OCI-LY7 (cell line): ENCODE measurements around the gene YBX1. TPM values are rescaled to one million over a fixed set of nuclear protein-coding genes. Genes with fewer than 3 reads are reported as not detected.

Experiments used
- BruUV-seq: library from RNA; stranded (reverse); fragments of 400-500 nt; replicated peaks from 2 replicates; lab custom pipeline; 2021; lab: Mats Ljungman, UMichigan
- CTCF ChIA-PET: fragments of 300-600 bp; sonication (Branson Sonifier 250); formaldehyde crosslinking; loops from one replicate; lab custom pipeline; 2022; ENCODE audit warnings: antibody characterized with exemption; ENCODE audit not compliant: unreplicated experiment; lab: Charles Lee
- POLR2A ChIA-PET: fragments of 300-600 bp; sonication (Branson Sonifier 250); formaldehyde crosslinking; loops from one replicate; lab custom pipeline; 2022; ENCODE audit warnings: antibody characterized with exemption; lab: Charles Lee
- DNase-seq: peaks from one replicate; pipeline ENCODE4 v3.0.0-alpha.2; 2015; ENCODE audit warnings: low spot score
- H2AFZ ChIP-seq: fragments of 200-600 bp; sonication (generic), shearing (Covaris generic); 2 replicates; pipeline ENCODE4 v1.6.1; 2014; ENCODE audit warnings: mild to moderate bottlenecking, antibody characterized with exemption, low read length, moderate library complexity
- H3K27ac ChIP-seq: fragments of 200-600 bp; sonication (generic); 2 replicates; pipeline ENCODE4 v1.5.1; 2014; ENCODE audit warnings: mixed run types, low read depth, mild to moderate bottlenecking, moderate library complexity, low read length, inconsistent platforms; ENCODE audit not compliant: poor library complexity, severe bottlenecking
- H3K36me3 ChIP-seq: fragments of 200-600 bp; sonication (generic); 2 replicates; pipeline ENCODE4 v1.6.1; 2014; ENCODE audit warnings: mild to moderate bottlenecking, antibody characterized with exemption, low read length, moderate library complexity, mixed read lengths; ENCODE audit not compliant: insufficient read depth
- H3K4me1 ChIP-seq: fragments of 200-600 bp; sonication (generic); 2 replicates; pipeline ENCODE4 v1.5.1; 2014; ENCODE audit warnings: mild to moderate bottlenecking, low read length; ENCODE audit not compliant: insufficient read depth, poor library complexity, severe bottlenecking
- H3K4me2 ChIP-seq: fragments of 200-600 bp; sonication (generic); 2 replicates; pipeline ENCODE4 v1.6.1; 2014; ENCODE audit warnings: mild to moderate bottlenecking, low read length
- H3K4me3 ChIP-seq: fragments of 200-600 bp; sonication (generic); 2 replicates; pipeline ENCODE4 v1.5.1; 2014; ENCODE audit warnings: mild to moderate bottlenecking, low read depth, low read length; ENCODE audit not compliant: poor library complexity, severe bottlenecking
- H3K79me2 ChIP-seq: fragments of 200-600 bp; sonication (generic); 2 replicates; pipeline ENCODE4 v1.6.1; 2016; ENCODE audit warnings: low read depth, mild to moderate bottlenecking, low read length, moderate library complexity, mixed read lengths; ENCODE audit not compliant: insufficient read depth
- H3K9me2 ChIP-seq: fragments of 200-600 bp; sonication (generic); 2 replicates; pipeline ENCODE4 v1.6.1; 2016; ENCODE audit warnings: mild to moderate bottlenecking, low read length, mixed read lengths; ENCODE audit not compliant: insufficient read depth
- H3K9me3 ChIP-seq: fragments of 200-600 bp; sonication (generic); 2 replicates; pipeline ENCODE4 v1.6.1; 2014; ENCODE audit warnings: mild to moderate bottlenecking, mixed run types, low read length, mixed read lengths
- H4K20me1 ChIP-seq: fragments of 200-600 bp; sonication (generic); 2 replicates; pipeline ENCODE4 v1.6.1; 2014; ENCODE audit warnings: mild to moderate bottlenecking, antibody characterized with exemption, low read length, moderate library complexity, mixed read lengths; ENCODE audit not compliant: insufficient read depth
- EZH2phosphoT487 ChIP-seq: fragments of 200-600 bp; sonication (generic); IDR thresholded peaks from 2 replicates; pipeline ENCODE4 v1.6.1; 2018; ENCODE audit warnings: low read depth, borderline replicate concordance, mild to moderate bottlenecking, mixed run types, antibody characterized with exemption, low read length, moderate library complexity, mixed read lengths
- intact Hi-C: fragments of 100-400 bp; cut with micrococcal nuclease; formaldehyde crosslinking; loops from one replicate; pipeline ENCODE4 v1.10.0; 2022; ENCODE audit not compliant: unreplicated experiment
- total RNA-seq, 2 experiments: library from RNA; depleted of rRNA in 1 of 2; stranded (reverse); fragments of >200 nt in 1 of 2; shearing (Covaris generic) in 1 of 2; gene quantifications; 2 replicates each; pipeline ENCODE4 v1.2.3, GENCODE V29; 2014 to 2022
- TF ChIP-seq, protein P1 (sequence below): fragments of 200-600 bp; sonication (generic); conservative IDR thresholded peaks from 2 replicates; pipeline ENCODE4 v1.5.1; 2014; ENCODE audit warnings: mild to moderate bottlenecking, antibody characterized with exemption, low read length, moderate library complexity, mixed read lengths

The YBX1 gene
- total RNA-seq, 2 experiments from 2014 or later: 750 to 956 TPM

DNA sequence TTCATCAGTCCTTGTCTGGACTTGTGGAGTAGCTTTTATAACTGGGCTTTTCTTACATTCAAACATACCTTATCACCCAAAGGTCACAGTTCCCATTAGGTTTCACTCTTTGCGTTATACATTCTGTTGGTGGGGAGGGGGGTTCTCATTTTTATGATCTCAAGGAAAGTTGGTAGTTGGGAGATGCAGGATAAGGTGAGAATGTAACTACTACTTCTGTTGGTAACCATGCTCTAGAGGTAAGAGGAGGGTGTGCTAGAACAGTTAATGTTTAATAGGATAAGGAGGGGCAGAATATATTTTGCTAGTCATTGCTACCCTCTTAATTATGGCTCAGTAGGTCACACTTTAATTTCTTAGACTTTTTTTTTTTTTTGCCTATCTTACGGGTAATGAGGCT lies 10.7 kb downstream of the YBX1 start:
- ChIA-PET CTCF (no interaction called here), POLR2A (no interaction called here)
- no TSS peak for BruUV-seq
- peaks cover 44% of the 10 kb centered on the region for H3K4me1 ChIP-seq
- no peak overlapping the region for H3K4me2 ChIP-seq
- peaks cover 99% of the 10 kb centered on the region for H3K79me2 ChIP-seq
- no peak for DNase-seq
- H3K4me3 ChIP-seq: no peak overlapping the region
- peaks cover 90% of the 10 kb centered on the region for H4K20me1 ChIP-seq
- TF ChIP-seq, protein P1, sequence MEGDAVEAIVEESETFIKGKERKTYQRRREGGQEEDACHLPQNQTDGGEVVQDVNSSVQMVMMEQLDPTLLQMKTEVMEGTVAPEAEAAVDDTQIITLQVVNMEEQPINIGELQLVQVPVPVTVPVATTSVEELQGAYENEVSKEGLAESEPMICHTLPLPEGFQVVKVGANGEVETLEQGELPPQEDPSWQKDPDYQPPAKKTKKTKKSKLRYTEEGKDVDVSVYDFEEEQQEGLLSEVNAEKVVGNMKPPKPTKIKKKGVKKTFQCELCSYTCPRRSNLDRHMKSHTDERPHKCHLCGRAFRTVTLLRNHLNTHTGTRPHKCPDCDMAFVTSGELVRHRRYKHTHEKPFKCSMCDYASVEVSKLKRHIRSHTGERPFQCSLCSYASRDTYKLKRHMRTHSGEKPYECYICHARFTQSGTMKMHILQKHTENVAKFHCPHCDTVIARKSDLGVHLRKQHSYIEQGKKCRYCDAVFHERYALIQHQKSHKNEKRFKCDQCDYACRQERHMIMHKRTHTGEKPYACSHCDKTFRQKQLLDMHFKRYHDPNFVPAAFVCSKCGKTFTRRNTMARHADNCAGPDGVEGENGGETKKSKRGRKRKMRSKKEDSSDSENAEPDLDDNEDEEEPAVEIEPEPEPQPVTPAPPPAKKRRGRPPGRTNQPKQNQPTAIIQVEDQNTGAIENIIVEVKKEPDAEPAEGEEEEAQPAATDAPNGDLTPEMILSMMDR: no peak
- peaks cover 100% of the 10 kb centered on the region for H3K36me3 ChIP-seq
- H3K9me3 ChIP-seq: no peaks in the 10 kb centered on the region
- intact Hi-C loops: no loop called here
- no peaks in the 10 kb centered on the region for H3K9me2 ChIP-seq
- H3K27ac ChIP-seq: no peak overlapping the region
- no peak overlapping the region for H2AFZ ChIP-seq

DNA sequence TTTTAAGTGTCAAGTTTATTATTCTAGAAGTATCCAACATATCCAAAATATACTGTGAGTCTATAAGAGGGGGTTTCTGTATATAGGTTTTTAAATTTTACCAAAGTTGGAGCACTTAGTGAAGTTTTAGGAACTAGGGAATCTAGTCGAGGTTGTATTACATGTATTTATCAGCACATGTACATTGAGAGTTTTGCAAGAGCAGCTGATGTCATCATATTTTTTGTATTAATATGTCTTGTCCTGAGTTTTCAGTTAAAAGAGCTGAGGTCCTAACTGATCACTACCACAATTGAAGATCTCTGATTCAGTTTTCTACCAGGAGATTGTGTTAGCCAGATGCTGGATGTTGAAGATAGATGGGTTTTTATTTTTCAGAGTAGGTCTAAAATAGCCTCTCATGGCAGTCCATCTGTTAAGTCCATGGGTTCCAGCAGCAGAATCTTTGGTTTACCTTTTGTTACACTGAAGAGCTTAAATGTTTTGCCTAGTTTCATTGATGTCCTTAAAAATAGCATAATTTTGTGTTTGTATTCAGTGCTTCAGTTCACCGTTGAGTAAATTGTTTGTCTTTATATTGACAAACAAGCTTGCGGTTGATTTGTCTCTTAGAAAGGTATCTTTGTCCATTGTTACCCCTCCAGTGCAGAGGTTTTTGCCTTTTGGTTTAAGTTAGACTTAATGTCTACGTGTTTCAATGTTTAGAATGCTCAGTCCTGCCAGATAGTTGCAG lies 16.0 kb downstream of the YBX1 start:
- Histone ChIP-seq H3K4me1 (no peaks in the 10 kb centered on the region), H3K27ac (no peak overlapping the region), H3K4me2 (no peak overlapping the region), H4K20me1 (peaks cover 55% of the 10 kb centered on the region), H3K9me3 (no peaks in the 10 kb centered on the region), H3K9me2 (no peaks in the 10 kb centered on the region), H3K36me3 (peaks cover 100% of the 10 kb centered on the region), H2AFZ (no peak overlapping the region), H3K79me2 (peaks cover 80% of the 10 kb centered on the region), H3K4me3 (no peak overlapping the region)
- ChIA-PET POLR2A (no interaction called here), CTCF (no interaction called here)
- TF ChIP-seq, protein P1: no peak
- no peak for TF ChIP-seq EZH2phosphoT487
- no peak for DNase-seq
- no TSS peak for BruUV-seq
- intact Hi-C loops: no loop called here

DNA sequence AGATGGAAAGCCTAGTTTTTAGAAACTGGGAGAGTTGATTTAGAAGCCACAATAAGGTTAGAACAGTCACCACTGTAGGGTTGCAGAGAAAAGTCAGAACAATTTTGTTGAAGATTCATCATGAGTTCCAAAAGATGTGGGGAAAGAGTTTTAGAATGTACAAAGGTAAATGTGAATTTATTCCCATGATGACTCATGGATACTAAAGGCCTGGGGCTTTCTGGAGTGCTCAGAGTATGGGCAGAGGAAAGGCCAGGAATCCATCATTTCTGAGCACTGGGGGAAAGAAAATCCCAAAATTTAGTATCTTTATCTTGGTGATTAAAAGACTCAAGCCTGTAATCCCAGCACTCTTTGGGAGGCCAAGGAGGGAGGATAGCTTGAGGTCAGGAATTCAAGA lies 17.8 kb downstream of the YBX1 start:
- TF ChIP-seq EZH2phosphoT487: no peak
- TF ChIP-seq, protein P1: no peak
- H3K4me2 ChIP-seq: no peak overlapping the region
- ChIA-PET POLR2A (no interaction called here), CTCF (no interaction called here)
- no peak for DNase-seq
- H4K20me1 ChIP-seq: peaks cover 37% of the 10 kb centered on the region
- peaks cover 62% of the 10 kb centered on the region for H3K79me2 ChIP-seq
- intact Hi-C loops: no loop called here
- no peak overlapping the region for H3K4me3 ChIP-seq
- H3K27ac ChIP-seq: no peak overlapping the region
- BruUV-seq: no TSS peak
- H3K9me2 ChIP-seq: no peaks in the 10 kb centered on the region
- H2AFZ ChIP-seq: no peak overlapping the region
- H3K36me3 ChIP-seq: peaks cover 100% of the 10 kb centered on the region
- H3K9me3 ChIP-seq: no peaks in the 10 kb centered on the region
- no peaks in the 10 kb centered on the region for H3K4me1 ChIP-seq
